PC-3 (cell line): Measurements from ENCODE around the gene CEP128. TPM values are rescaled to one million over a fixed set of nuclear protein-coding genes. Genes with fewer than 3 reads are reported as not detected.

Source experiments
- ATAC-seq: fragments of 200-7000 bp; cut with Tn5 transposase; 2 replicates; pipeline ENCODE4 v1.9.1; 2020; ENCODE audit warnings: mild to moderate bottlenecking, moderate library complexity
- BruUV-seq: library from RNA; stranded (reverse); fragments of 400-500 nt; replicated peaks from 2 replicates; lab custom pipeline; 2021; lab: Mats Ljungman, UMichigan
- CTCF ChIA-PET: fragments of 300-600 bp; sonication (Branson Sonifier 250); formaldehyde crosslinking; loops from one replicate; lab custom pipeline; 2022; ENCODE audit warnings: antibody characterized with exemption; lab: Charles Lee
- POLR2A ChIA-PET: fragments of 300-600 bp; sonication (Branson Sonifier 250); formaldehyde crosslinking; loops from one replicate; lab custom pipeline; 2022; ENCODE audit warnings: antibody characterized with exemption; ENCODE audit not compliant: unreplicated experiment; lab: Charles Lee
- DNase-seq: peaks from one replicate; pipeline ENCODE4 v3.0.0-alpha.2; 2015
- H2AFZ ChIP-seq: fragments of 300-600 bp; sonication (generic); 2 replicates; pipeline ENCODE4 v1.6.0; 2016; ENCODE audit warnings: antibody characterized with exemption, low read length
- H3F3A ChIP-seq: fragments of 300-600 bp; sonication (generic); one replicate; pipeline ENCODE4 v1.6.0; 2017; ENCODE audit warnings: antibody characterized with exemption, low read length, control low read depth, mild to moderate bottlenecking; ENCODE audit not compliant: unreplicated experiment
- H3K27ac ChIP-seq: fragments of 300-600 bp; sonication (generic); 2 replicates; pipeline ENCODE4 v1.5.1; 2016; ENCODE audit warnings: mild to moderate bottlenecking, low read length
- H3K27me3 ChIP-seq: fragments of 300-600 bp; sonication (generic); 2 replicates; pipeline ENCODE4 v1.6.1; 2016; ENCODE audit warnings: low read length, mixed read lengths
- H3K36me3 ChIP-seq: fragments of 300-600 bp; sonication (generic); 2 replicates; pipeline ENCODE4 v1.6.1; 2016; ENCODE audit warnings: low read depth, mixed run types, low read length, mixed read lengths
- H3K4me1 ChIP-seq: fragments of 300-600 bp; sonication (generic); 2 replicates; pipeline ENCODE4 v1.5.1; 2016; ENCODE audit warnings: low read length; ENCODE audit not compliant: insufficient read depth
- H3K4me2 ChIP-seq: fragments of 300-600 bp; sonication (generic); 2 replicates; pipeline ENCODE4 v1.6.0; 2016; ENCODE audit warnings: low read length
- H3K4me3 ChIP-seq: fragments of 300-600 bp; sonication (generic); 2 replicates; pipeline ENCODE4 v1.5.1; 2016; ENCODE audit warnings: mild to moderate bottlenecking, low read length, mixed read lengths
- H3K79me2 ChIP-seq: fragments of 300-600 bp; sonication (generic); 2 replicates; pipeline ENCODE4 v1.6.1; 2017; ENCODE audit warnings: low read length, mixed read lengths
- H3K9ac ChIP-seq: fragments of 300-600 bp; sonication (generic); 2 replicates; pipeline ENCODE4 v1.6.0; 2016; ENCODE audit warnings: mild to moderate bottlenecking, low read length
- H3K9me2 ChIP-seq: fragments of 300-600 bp; sonication (generic); replicated peaks from 2 replicates; pipeline ENCODE4 v1.6.1; 2016; ENCODE audit warnings: mixed run types, low read length, mixed read lengths
- H3K9me3 ChIP-seq: fragments of 300-600 bp; sonication (generic); 2 replicates; pipeline ENCODE4 v1.6.1; 2016; ENCODE audit warnings: low read length, mixed read lengths
- H4K20me1 ChIP-seq: fragments of 300-600 bp; sonication (generic); 2 replicates; pipeline ENCODE4 v1.6.1; 2016; ENCODE audit warnings: low read length, mixed read lengths
- EZH2 ChIP-seq: fragments of 300-600 bp; sonication (generic); IDR thresholded peaks from one replicate; pipeline ENCODE4 v1.6.1; 2017; ENCODE audit warnings: antibody characterized with exemption, mild to moderate bottlenecking, low read length; ENCODE audit not compliant: unreplicated experiment
- EZH2phosphoT487 ChIP-seq: fragments of 300-600 bp; sonication (generic); IDR thresholded peaks from 2 replicates; pipeline ENCODE4 v1.6.1; 2018; ENCODE audit warnings: mild to moderate bottlenecking, antibody characterized with exemption, low read length, borderline replicate concordance
- intact Hi-C: fragments of 100-400 bp; cut with micrococcal nuclease; formaldehyde crosslinking; loops from 2 replicates; pipeline ENCODE4 v1.9.0; 2023
- total RNA-seq: library from RNA; depleted of rRNA; stranded (reverse); fragments of >200 nt; gene quantifications from 2 replicates; pipeline ENCODE4 v1.2.3, GENCODE V29; 2014
- TF ChIP-seq, protein P1 (sequence below): fragments of 300-600 bp; sonication (generic); conservative IDR thresholded peaks from 2 replicates; pipeline ENCODE4 v1.5.1; 2017; ENCODE audit warnings: antibody characterized with exemption, low read depth, mild to moderate bottlenecking, low read length

The CEP128 gene
- total RNA-seq, 1 experiment from 2014 or later = 11.6 TPM

GRCh38 chr14:80644826-80645225 is 296.7 kb downstream of the CEP128 start:
- POLR2A ChIA-PET = no interaction called here
- intact Hi-C loops = no loop called here
- no peak for ATAC-seq
- no peaks in the 10 kb centered on the region for H3K36me3 ChIP-seq
- BruUV-seq = no TSS peak
- H3K9me3 ChIP-seq = no peaks in the 10 kb centered on the region
- TF ChIP-seq EZH2phosphoT487 (no peak), EZH2 (no peak)
- TF ChIP-seq, protein P1, sequence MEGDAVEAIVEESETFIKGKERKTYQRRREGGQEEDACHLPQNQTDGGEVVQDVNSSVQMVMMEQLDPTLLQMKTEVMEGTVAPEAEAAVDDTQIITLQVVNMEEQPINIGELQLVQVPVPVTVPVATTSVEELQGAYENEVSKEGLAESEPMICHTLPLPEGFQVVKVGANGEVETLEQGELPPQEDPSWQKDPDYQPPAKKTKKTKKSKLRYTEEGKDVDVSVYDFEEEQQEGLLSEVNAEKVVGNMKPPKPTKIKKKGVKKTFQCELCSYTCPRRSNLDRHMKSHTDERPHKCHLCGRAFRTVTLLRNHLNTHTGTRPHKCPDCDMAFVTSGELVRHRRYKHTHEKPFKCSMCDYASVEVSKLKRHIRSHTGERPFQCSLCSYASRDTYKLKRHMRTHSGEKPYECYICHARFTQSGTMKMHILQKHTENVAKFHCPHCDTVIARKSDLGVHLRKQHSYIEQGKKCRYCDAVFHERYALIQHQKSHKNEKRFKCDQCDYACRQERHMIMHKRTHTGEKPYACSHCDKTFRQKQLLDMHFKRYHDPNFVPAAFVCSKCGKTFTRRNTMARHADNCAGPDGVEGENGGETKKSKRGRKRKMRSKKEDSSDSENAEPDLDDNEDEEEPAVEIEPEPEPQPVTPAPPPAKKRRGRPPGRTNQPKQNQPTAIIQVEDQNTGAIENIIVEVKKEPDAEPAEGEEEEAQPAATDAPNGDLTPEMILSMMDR = no peak
- no peak overlapping the region for H3K4me3 ChIP-seq
- H3K4me1 ChIP-seq = peaks cover 21% of the 10 kb centered on the region
- H3K27me3 ChIP-seq = no peaks in the 10 kb centered on the region
- no peak overlapping the region for H3K4me2 ChIP-seq
- peaks cover under 1% of the 10 kb centered on the region for H3F3A ChIP-seq
- DNase-seq = no peak
- CTCF ChIA-PET = no interaction called here
- no peaks in the 10 kb centered on the region for H3K9me2 ChIP-seq
- no peaks in the 10 kb centered on the region for H3K79me2 ChIP-seq
- no peak overlapping the region for H2AFZ ChIP-seq
- H3K9ac ChIP-seq = no peak overlapping the region
- no peak overlapping the region for H3K27ac ChIP-seq
- H4K20me1 ChIP-seq = no peaks in the 10 kb centered on the region

DNA sequence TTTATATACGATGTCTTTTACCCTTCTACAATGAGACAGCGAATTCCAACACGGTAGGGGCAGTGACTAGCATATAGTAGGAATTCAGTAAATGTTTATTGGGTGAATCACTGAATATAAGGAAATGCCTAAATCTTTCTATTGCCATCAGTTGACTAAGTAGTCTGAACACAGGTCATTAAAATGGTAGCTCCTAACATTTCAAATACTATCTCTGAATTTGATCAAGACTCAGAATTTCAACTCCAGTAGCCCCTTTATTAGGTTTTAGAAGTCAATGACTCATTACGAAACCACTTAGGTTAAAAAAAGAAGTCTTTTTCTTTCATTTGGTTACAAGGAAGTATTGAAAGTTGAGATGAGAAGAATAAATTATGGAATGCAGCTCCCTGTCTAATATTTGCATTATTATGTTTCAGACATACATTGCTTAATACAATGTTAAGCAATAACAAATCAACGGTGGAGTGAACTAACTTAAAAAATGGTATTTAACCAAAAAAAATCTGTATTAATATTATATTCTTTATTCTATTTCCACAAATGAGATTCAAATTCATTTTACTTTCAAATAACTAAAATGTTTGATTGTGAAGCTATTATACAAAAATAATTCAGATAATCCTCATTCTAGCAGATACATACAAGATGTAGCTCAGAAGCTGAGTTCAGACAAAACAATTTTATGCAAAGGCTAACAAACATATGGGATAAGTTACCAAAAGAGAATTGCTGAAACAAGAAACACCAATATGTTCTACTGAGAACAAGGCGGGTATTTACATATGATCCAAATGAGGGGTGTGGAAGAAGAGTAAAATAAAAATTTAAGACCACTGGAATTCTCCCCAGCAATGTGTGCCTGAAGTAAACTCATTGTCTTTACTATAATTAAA is 302.7 kb downstream of the CEP128 start:
- ATAC-seq (peak; percentile 98), DNase-seq (peak; percentile 96)
- TF ChIP-seq, protein P1 = no peak
- TF ChIP-seq EZH2 (no peak), EZH2phosphoT487 (no peak)
- Histone ChIP-seq H3K79me2 (no peaks in the 10 kb centered on the region), H3K27ac (peak overlapping the region; percentile 87), H4K20me1 (no peaks in the 10 kb centered on the region), H3K4me2 (peak overlapping the region; percentile 60), H3F3A (peaks cover 15% of the 10 kb centered on the region), H3K27me3 (no peaks in the 10 kb centered on the region), H3K9me3 (no peaks in the 10 kb centered on the region), H2AFZ (peak overlapping the region; percentile 27), H3K36me3 (no peaks in the 10 kb centered on the region), H3K4me1 (peaks cover 46% of the 10 kb centered on the region), H3K9me2 (no peaks in the 10 kb centered on the region), H3K9ac (peak overlapping the region; percentile 35), H3K4me3 (0 out of 2 replicates have a peak overlapping the region, but pooled peaks have one; percentile 2)
- TSS peak; percentile 67 for BruUV-seq
- CTCF ChIA-PET = interaction anchor here (0.6 kb wide), 1 partner anchor 211 kb away, joined by 3 read pairs; no protein-coding TSS in a partner anchor
- POLR2A ChIA-PET = interaction anchor here (0.6 kb wide), 1 partner anchor 68 kb away, joined by 3 read pairs; no protein-coding TSS in a partner anchor
- intact Hi-C loops = loop anchor here (1.0 to 2.0 kb wide), 6 partner anchors 18 to 207 kb away; no protein-coding TSS in a partner anchor
